Right ventricle myocardium superior (tissue), 1 donor: ENCODE measurements around the gene ADK. TPM values are rescaled to one million over a fixed set of nuclear protein-coding genes. Genes with fewer than 3 reads are reported as not detected.
A peak's percentile ranks its signal among the peaks of the same experiment; 100 is the strongest.

Experiments
- ATAC-seq: fragments of 200-7000 bp; cut with Tn5 transposase; one replicate; pipeline ENCODE4 v1.9.1; 2020; ENCODE audit warnings: mild to moderate bottlenecking; ENCODE audit not compliant: poor library complexity
- DNase-seq: peaks from one replicate; pipeline ENCODE4 v3.0.0-alpha.2; 2020
- intact Hi-C: fragments of 100-400 bp; cut with DNase I; formaldehyde crosslinking; loops from one replicate; pipeline ENCODE4 v1.11.2; 2022
- total RNA-seq: library from RNA; stranded (reverse); fragmentation: NEBNext Ultra II Directional; extraction: Animal tissue kit (Norgen Biotek cat#: 25700); gene quantifications from one replicate; pipeline ENCODE4 v1.2.1, GENCODE V29; 2021
- donor health status: DM: no; HTN: yes; CAD: no; lungs with severe emphysema.

ADK gene
- total RNA-seq, 1 donor from 2014 or later, result 40.6 TPM

DNA sequence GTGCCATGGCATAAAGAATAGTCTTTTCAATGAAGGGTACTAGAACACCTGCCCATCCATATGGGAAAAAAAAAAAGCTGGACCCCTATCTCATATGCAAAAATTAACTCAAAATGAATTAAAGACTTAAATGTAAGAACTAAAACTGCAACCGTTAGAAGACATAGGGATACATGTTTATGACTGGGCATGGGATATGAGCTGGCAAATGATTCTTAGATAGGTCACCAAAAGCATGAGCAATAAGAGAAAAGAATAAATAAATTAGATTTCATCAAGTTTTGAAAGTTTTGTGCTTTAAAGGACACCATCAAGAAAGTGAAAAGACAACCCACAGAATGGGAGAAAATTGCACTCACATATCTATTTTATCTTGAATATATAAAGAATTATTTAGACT lies 222.0 kb downstream of the ADK start:
- ATAC-seq, result no peak
- intact Hi-C loops, result no loop called here

GRCh38 chr10:74377476-74377875 lies 226.5 kb downstream of the ADK start:
- no peak for DNase-seq
- intact Hi-C loops, result no loop called here

More for the DNA sequence above, 222.0 kb downstream of the ADK start:
- no peak for DNase-seq

GRCh38 chr10:74379474-74379873 lies 228.5 kb downstream of the ADK start:
- no peak for DNase-seq
- ATAC-seq, result no peak
- intact Hi-C loops, result no loop called here

More at GRCh38 chr10:74377476-74377875, 226.5 kb downstream of the ADK start:
- no peak for ATAC-seq

DNA sequence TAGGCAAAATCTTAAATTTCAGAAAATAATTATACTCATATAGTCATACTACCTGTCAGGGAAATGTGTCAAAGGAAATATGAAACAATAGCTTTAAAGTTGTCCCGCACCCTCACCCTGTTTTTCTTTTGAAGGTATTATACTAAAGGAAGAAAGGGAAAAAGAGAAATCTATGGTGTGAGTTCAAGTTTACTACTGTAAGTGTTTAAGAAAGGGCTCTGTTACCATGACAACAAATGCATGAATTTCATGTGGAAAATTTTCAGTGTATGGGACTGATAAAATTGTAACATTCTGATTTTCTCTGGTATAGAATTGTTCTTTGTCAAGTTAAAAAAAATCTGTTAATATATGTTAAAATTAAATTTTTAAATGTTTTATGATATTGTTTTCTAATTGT lies 229.8 kb downstream of the ADK start:
- DNase-seq (no peak), ATAC-seq (no peak)
- intact Hi-C loops, result no loop called here

DNA sequence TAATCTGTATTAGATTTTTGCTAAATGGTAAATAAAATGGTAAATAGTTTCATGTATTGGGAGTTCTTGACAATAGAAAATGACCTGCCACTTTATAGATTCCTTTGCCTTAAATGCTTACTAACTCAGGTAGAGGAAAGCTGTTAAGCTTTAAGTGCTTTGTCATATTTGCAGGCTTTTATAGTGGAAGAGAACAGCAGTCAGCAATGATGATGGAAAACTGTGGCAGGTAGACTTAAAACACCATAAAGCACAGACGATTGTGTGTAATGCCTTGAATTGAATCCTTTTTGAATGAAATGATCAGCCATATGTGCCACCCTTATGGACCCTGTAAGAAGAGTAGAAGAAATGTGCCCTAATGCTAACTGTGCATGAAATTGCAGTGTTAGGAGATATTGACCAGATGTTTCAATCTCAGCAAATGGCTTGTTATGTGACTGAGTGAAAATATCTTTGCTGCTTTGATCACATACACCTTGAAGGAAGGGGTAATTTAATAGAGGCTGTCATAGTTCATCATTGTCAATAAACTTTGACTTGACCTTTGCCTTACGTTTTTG lies 230.4 kb downstream of the ADK start:
- intact Hi-C loops, result no loop called here
- DNase-seq (no peak), ATAC-seq (no peak)

- no peak for DNase-seq
- intact Hi-C loops, result no loop called here
- ATAC-seq, result no peak
Observed at GRCh38 chr10:74382663-74383062, 231.6 kb downstream of the ADK start.

DNA sequence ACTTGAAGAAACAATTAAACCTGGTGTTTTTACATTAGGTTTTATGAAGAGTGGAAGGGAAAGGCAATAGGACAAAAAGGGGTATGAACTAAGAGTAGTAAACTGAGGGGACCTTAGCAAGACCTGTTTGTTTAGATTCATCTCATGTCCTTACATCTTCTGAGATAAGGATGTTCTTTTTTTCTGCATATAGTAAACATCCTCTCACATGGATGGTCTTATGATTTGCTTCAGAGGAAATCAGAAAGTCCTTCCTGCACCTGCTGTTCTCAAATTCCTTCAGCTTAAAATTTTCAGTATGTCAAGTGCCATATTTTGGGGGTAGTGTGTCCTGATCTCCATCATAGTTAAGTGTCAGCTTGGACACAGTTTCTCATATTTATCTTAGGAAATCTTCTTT lies 232.6 kb downstream of the ADK start:
- intact Hi-C loops, result no loop called here
- ATAC-seq (no peak), DNase-seq (no peak)

GRCh38 chr10:74384615-74385183 lies 233.7 kb downstream of the ADK start:
- ATAC-seq (no peak), DNase-seq (no peak)
- intact Hi-C loops, result no loop called here

DNA sequence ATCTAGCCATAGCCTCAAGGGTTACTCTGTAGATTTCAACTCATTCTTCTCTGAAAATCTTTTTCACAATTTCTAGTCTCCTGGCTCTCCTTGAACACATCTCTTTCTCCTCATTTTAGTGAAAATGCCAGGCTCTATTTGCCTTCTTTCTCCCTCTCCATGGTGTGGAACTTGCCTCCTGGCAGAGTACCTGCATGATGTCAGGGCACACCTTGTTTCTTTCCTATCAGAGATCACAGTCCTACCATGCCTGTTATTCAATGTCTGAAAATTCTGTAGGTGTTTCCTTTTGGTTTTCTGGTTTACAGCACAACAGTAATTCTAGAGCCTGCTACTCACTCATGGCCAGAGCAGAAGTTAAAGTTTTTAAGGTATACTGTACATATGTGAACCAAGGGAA lies 237.8 kb downstream of the ADK start:
- intact Hi-C loops, result no loop called here
- DNase-seq (no peak), ATAC-seq (no peak)

DNA sequence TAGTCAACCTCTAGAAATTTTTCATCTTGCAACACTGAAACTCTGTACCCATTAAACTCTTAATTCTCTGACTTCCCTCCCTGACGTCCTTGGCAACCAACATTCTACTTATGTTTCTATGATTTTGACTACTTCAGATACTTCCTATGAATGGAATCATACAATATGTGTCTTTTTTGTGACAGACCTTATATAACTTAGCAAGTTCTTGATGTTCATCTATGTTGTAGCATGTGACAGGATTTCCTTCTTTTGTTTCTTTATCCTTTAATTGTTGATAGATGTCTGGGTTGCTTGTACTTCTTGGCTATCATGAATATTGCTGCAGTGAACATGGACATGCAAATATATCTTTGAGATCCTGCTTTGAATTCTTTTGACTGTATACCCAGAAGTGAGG lies 240.8 kb downstream of the ADK start:
- DNase-seq (no peak), ATAC-seq (no peak)
- intact Hi-C loops, result no loop called here

DNA sequence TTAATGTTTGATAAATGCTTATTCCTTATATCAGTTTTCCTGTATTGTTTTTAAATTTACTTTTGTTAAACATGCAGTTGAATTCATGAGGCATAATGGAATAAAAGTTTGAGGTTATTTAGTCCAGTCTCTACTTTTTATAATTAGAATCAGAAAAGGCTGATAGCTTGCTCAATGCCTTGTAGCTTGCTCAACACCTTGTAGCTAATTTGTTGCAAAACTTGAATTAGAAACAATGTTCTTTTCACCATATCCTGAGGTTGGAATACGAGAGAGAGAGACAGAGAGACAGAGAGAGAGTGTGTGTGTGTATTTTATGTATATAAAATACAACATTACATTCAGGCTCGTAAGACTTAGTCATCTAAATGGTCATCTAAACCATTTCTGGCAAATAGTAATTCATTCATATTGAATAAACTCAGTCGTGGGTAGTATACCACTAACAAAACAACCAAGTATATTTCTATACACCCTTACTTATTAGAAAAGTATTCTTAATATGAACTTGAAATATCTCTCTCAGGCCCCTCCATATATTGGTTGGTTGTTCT lies 243.5 kb downstream of the ADK start:
- DNase-seq (no peak), ATAC-seq (no peak)
- intact Hi-C loops, result no loop called here

DNA sequence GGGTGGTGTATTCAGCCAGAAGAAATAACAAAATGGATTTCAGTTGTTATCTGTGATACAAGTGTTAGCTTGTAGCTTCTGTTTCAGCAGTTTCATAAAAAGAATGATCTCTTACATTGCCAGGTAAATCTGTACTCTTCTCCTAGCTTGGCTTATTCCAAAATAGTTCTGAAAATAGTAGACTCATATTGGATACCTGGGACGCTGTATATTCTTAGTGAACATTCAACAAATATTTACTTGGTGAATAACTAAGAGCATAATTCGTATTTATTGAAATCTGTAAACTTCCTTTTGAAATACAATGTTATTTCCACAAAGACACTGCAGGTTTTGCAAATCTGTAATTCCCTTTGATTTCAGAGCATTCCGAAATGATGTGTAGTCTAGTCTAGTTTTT lies 249.2 kb downstream of the ADK start:
- intact Hi-C loops, result no loop called here
- no peak for DNase-seq
- ATAC-seq, result no peak

DNA sequence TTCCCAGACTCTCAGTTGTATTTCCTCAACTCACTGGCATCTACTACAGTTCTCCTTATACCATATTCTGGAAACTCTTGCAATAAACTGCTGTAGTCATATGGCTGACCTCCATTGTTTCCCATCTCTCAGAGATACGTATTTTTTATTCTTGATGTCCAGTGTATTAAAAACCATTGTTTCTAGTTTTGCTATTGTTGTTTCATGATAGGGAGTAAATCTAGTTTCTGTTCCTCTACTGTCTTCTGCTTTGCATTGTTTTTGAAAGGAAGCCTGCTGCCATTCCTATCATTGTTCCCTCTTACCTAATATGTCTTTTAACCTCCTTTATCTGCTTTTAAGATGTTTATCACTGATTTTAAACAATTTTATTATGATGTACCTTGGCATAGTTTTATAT lies 255.0 kb downstream of the ADK start:
- ATAC-seq (no peak), DNase-seq (no peak)
- intact Hi-C loops, result no loop called here

DNA sequence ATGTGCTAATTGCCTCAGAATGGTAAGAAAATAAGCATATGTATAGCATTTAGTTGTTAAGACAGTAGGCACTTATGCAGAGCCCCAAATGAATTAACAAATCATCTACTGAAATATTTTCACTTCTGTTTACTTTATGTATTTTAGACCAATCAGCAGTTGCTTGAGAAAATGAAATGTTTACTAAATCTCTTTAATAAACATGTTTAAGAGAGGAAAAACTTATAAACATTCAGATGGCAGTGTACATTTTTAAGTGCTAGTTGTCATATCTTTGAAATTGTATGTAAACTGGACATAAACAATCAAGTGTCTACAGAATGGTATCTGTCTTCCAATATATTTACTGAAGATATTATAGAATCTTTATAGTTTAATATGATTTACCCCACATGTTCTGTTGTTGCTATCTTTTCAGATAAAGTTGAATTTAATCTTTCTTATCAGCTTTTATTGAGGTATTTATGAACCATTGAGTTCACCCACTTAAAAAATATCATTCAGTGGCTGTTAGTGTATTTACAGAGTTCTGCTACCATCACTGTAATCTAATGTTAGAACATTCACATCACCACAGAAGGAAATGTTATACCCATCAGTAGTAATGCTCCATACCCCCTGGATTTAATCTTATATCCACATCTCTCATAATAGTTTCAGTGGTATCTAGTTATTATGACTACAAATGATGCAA lies 264.3 kb downstream of the ADK start:
- DNase-seq (no peak), ATAC-seq (no peak)
- intact Hi-C loops, result no loop called here

DNA sequence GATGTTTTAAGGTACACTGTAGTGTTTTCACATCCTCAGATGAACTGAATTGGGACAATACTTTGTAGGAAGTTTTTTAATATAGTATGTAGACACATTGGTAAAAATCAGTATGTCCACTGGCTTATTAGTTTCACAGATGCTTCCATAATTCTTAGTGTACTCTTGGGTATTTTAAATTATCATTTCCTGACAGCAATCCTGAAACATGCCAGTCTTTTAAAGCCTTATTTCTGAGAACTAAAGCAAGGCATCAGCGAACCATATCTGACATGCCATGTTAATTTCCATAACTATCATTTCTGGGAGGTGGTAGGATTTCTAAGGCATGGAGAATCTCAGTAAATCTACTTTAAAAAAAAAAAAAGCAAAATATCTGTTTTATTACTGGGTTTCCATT lies 266.4 kb downstream of the ADK start:
- intact Hi-C loops, result no loop called here
- no peak for DNase-seq
- no peak for ATAC-seq

DNA sequence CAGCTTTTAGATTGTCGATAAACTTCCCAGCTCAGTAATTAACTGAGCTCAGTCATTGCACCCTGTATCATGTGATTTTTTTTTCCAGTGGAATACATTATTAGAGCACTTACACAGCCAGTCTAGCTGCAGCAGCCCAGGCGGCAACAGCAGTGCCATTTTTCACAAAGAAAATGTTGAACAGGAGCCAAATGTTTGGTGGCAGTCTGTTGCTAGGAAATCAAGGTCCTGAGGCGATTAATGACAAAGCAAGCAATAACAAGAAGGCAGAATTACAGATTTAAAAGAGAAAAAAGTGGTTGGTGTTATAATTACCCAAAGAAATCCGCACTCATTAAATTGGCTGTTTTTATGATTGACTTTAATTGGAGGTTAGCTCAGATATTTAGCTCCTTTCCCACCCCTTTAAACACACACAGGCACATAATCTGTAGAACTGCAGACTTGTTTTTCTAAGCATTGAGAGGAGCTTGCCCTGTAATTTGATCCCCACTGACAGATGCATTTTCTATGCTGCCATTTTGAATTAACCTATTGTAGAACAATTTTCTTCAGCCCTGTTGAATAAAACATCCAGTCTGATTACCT lies 267.4 kb downstream of the ADK start:
- DNase-seq (peak; percentile 39), ATAC-seq (peak; percentile 57)
- intact Hi-C loops, result no loop called here

- no peak for ATAC-seq
- intact Hi-C loops, result no loop called here
Observed at GRCh38 chr10:74419491-74419951, 268.5 kb downstream of the ADK start.

DNA sequence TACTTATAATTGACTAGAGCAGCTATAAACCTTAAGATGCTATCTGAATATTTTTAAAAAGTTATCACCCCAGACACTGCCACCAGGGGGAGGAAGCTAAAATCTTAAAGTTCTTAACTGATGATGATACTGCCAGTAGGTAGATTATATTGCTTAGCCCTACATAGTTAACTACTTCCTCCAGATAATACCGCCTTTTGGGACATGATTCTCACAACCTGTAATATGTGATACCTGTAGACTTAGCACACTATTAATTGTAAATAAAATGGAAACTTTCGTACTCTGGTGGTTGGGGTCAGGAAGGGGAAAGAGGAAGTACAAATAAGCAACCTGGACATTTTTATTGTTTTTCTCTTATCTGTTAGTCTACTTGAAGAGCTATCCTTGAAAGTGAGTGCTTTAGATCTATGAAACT lies 268.9 kb downstream of the ADK start:
- ATAC-seq (no peak), DNase-seq (no peak)
- intact Hi-C loops, result no loop called here

More at GRCh38 chr10:74419491-74419951, 268.5 kb downstream of the ADK start:
- DNase-seq, result no peak

GRCh38 chr10:74424565-74424964 lies 273.5 kb downstream of the ADK start:
- no peak for DNase-seq
- intact Hi-C loops, result no loop called here
- ATAC-seq, result no peak
